ENCODE data around the gene LYSET.
"Not testable (repeated sequence)": the region's sequence is repeated elsewhere in the genome, so short reads cannot be mapped to it uniquely, and the experiment has no call there.

The LYSET gene, protein sequence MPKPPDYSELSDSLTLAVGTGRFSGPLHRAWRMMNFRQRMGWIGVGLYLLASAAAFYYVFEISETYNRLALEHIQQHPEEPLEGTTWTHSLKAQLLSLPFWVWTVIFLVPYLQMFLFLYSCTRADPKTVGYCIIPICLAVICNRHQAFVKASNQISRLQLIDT

DNA sequence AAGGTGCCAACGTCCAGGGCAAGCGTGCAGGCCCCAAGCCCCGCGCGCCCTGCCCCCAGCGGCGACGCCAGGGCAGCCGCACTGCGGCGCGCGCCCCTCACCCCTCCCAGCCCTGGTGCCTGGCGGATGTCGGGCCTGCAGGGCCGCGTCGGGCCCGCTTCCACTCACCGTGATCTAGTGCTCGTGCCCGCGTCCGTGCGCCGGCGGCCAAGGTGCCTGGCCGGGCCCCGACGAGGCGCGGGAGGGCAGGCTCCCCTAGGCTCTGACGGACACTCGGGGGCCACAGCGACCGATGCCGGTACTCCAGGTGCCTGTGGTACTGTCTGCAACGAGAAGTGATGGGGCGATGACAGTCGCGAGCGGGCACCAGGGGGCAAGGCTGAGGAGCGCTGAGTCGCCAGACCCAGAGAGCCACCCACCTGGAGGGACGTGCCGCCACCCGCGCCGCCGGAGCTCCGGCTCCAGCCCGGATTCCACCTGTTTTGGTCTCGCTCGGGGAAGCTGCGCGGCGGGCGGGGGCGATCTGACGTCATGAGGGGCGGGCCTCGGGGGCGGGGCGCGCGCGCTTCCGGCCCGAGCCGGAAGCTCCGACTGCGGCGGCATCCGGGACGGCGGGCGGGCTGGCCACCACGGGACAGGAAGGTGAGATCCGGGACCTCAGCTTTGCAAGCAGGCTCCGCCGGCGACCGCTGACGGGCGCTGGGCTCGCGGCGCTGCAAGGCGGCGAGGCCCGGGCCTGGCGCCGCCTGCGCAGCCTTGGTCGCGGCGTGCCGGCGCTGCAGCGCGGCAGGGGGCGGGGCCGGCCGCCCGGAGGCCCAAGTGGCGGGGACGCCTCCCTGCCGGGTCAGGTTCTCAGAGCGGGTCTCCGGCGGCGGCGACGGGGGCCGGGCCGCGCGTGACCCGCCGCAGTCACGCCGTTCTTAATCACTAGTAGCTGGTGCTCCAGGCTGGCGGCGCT is at the start of gene LYSET, which contains the start of gene MOAP1:
Gene LYSET (plus strand): TSS at position 927 of the 958 bp plus-strand sequence. CDS start 89 bp downstream, outside the sequence.
Gene MOAP1 (minus strand): TSS at position 507 of the 958 bp plus-strand sequence. CDS start 655 bp downstream, outside the sequence.
- peak; percentile 77 for DNase-seq (ENCODE audit: low read depth)

- DNase-seq (ENCODE audit: low read depth), result no peak
Observed at GRCh38 chr14:93135399-93135798, 49.7 kb upstream of the LYSET start.

DNA sequence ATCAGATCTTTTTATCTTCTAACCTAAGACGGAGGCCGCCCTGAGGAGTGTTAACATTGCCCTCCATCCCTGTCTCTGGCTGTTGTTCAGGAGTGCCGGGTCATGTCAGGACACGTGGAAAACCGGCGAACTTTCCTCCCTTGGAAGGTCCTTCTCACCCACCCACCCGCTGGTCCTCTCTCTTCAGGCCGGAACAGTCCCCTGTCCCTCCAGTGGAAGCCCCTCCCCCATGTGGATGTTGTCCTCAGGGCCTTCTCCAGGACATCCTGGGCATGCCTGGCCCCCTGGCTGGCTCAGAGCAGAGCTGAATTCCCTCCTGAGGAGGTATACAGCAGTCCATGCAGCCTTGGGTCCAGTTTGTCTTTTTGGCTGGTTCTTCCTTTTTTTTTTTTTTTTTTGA is 49.1 kb upstream of the LYSET start:
- DNase-seq (ENCODE audit: low read depth), result no peak

GRCh38 chr14:93136508-93136907 is 48.6 kb upstream of the LYSET start:
- not testable (repeated sequence) for DNase-seq (ENCODE audit: low read depth)

DNA sequence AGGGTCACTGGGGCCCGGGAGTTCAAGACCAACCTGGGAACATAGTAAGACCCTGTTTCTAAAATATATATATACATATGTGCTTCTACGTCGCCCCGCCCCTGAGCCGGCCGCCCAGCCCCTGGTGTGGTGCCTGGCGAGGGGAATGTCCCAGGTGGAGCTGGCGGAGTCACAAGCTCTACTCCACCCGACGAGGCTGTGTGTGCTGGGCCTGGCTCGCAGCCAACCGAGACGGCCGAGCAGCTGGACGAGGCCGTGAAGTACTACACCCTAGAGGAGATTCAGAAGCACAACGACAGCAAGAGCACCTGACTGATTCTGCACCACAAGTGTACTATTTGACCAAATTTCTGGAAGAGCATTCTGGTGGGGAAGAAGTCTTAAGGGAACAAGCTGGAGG is 47.3 kb upstream of the LYSET start:
- DNase-seq (ENCODE audit: low read depth), result no peak

GRCh38 chr14:93142854-93143652 is 42.1 kb upstream of the LYSET start:
- no peak for DNase-seq (ENCODE audit: low read depth)

DNA sequence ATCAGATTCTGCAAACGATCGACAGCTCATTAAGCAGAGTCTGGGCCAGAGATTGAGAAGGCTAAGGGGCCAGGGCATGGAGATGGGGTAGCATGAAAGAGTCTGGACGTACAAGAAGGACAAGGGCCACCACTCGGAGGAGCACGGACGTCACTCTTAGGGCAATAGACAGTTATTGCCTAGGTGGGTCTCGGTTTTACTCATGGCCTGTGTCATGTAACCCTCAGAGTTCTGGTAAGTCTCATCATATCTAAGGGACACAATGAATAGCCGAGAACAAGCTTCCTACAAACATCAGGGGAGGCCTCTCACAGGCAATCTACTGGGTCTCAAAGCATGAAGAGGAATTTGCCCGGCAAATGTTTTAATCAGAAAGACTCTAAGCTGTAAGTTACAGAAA is 39.0 kb upstream of the LYSET start:
- DNase-seq (ENCODE audit: low read depth), result no peak

DNA sequence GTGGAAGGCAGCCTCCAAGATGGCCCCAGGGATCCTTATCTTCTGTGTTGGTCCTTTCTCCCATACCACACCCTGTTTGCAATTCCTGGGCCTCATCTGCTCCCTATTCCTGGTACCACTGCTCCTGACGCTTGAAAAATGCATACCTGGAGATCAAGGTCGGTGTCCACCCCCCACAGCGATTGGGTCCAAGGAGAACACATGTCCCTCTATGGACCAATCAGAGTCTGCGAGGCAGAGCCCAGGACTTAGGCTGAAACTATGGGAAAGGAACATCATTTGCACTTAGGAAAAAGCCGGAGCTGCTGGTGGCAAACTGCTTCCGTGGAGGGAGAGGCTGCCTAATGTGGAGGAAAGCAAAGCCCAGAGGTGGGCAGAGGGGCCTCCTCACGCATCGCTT is 36.1 kb upstream of the LYSET start:
- no peak for DNase-seq (ENCODE audit: low read depth)

GRCh38 chr14:93150227-93151208 is 34.6 kb upstream of the LYSET start:
- DNase-seq (ENCODE audit: low read depth), result no peak

DNA sequence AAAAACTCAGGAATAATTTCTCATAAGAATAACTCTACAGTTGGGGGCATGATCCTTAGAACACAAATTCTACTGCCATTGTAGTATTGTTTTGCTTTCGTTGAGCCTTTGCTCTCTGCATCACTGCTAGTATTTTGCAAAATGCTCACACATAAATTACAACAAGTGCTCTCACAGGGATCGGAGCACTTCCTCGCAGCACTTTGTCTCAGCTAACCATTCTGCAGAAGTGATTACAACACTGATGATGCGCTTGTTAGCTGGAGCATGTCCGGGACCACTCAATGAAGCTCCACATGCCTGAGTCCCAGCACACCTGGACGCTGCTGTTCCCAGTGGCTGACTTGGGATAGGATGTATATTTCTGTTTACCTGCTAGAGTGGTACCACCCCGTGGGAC is 32.0 kb upstream of the LYSET start:
- no peak for DNase-seq (ENCODE audit: low read depth)

GRCh38 chr14:93155667-93156066 is 29.4 kb upstream of the LYSET start:
- no peak for DNase-seq (ENCODE audit: low read depth)

DNA sequence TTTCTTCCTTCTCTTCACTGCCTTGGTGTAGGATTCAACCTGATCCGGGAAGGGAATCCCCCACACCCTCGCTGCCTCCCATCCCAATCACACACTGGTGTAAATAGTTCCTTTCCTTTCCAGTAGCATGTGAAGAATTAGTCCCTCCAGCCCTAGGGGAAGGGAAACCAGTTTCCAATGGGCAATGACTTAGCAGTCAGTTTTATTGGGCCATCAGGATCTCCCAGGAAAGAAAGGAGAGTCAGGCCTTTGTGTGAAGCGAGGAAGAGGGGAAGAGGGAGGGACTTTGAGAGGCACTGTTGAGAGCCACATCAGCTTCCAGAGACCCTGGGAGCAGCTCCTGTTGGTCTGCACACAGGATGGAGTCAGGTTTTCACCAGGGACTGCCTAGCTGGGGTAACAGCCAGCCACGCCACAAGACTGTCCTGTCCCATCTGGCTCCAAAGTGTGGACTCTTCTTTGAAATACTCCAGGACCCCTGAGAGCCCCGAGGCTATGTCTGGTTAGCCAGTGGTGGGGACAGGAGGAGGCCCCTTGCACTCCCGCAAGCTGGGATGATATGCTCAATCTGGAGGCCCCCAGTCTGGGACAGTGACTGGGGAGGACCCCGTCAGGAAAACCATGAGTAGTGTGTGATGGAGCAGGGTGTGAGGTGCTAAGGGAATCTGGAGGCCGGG is 28.3 kb upstream of the LYSET start:
- no peak for DNase-seq (ENCODE audit: low read depth)

DNA sequence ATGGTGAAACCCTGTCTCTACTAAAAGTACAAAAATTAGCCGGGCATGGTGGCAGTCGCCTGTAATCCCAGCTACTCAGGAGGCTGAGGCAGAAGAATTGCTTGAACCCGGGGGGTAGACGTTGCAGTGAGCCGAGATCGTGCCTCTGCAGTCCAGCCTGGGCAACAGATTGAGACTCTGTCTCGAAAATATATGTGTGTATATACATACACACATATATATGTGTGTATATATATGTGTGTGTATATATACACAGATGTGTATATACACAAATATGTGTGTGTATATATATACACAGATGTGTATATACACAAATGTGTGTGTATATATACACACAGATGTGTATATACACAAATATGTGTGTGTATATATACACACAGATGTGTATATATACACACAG is 26.8 kb upstream of the LYSET start:
- not testable (repeated sequence) for DNase-seq (ENCODE audit: low read depth)

DNA sequence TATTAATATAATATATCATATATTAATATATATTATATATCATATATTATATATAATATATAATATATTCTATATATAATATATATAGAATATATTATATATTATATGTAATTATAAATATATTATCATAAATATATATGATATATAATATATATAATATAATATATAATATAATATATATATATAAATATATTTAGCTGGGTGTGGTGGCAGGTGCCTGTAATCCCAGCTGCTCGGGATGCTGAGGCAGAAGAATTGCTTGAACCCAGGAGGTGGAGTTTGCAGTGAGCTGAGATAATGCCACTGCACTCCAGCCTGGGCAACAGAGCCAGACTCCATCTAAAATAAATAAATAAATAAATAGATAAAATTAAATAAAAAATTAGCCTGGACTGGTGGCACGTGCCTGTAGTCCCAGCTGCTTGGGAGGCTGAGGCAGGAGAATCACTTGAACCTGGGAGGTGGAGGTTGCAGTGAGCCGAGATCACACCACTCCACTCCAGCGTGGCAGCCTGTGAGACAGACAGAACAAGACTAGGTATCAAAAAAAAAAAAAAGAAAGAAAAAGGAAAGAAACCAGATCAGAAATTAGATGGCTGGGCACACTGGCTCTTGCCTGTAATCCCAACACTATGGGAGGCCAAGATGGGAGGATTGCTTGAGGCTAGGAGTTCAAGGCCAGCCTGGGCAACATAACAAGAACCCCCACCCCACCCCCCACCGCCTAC is 25.3 kb upstream of the LYSET start:
- DNase-seq (ENCODE audit: low read depth), result not testable (repeated sequence)

DNA sequence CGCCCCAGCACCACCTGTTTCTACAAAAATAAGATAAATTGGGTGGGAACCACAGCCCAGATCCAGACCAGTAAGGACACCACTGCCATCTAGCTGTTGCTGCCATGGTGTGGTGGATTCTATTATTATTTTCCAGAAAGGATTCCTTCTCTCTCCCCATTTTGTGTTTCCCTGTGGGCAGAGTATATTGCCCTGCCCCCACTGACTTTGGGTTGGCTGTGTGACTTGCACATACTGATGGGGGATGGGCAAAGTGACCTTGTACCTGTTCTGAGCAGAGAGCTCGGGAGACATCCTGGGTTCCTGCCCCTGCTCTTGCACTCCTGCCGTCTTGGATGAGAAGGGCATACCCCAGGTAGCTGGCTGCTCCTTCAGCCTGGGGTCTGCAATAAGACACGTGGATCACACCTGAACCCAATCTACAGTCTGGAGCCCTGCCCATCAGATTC is 24.7 kb upstream of the LYSET start:
- DNase-seq (ENCODE audit: low read depth), result no peak

GRCh38 chr14:93161411-93161940 is 23.6 kb upstream of the LYSET start:
- DNase-seq (ENCODE audit: low read depth), result no peak

- DNase-seq (ENCODE audit: low read depth), result no peak
Observed at GRCh38 chr14:93163564-93163963, 21.6 kb upstream of the LYSET start.

DNA sequence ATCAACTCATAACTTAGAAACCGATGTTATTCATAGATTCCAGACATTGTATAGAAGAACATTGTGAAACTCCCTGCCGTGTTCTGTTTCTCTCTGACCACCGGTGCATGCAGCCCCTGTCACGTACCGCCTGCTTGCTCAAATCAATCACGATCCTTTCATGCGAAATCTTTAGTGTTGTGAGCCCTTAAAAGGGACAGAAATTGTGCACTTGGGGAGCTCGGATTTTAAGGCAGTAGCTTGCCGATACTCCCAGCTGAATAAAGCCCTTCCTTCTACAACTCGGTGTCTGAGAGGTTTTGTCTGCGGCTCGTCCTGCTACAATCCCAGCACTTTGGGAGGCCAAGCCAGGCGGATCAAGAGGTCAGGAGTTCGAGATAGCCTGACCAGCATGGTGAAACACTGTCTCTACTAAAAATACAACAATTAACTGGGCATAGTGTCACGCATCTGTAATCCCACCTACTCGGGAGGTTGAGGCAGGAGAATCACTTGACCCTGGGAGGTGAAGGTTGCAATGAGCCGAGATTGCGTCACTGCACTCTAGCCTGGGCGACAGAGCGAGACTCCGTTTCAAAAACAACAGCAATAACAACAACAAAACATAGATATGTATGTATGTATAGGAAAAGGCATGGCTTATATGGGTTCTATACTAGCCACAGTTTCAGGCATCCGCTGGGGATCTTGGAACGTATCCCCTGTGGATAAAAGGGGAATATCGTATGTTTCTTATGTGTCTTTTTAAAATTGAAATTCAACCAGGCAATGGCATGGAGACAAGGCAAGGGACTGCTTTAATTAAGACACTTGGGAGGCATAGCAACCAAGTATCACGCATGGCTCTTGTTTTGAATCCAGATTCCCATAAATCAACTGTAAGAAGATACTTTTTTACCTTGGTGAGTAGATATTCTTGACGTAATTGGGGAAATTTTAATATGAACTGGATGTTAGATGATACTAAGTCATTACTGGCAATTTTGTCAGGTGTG is 19.5 kb upstream of the LYSET start:
- not testable (repeated sequence) for DNase-seq (ENCODE audit: low read depth)

All from stimulated activated CD8-positive, alpha-beta memory T cell treated with anti-CD3 and anti-CD28 coated beads, Interleukin-15, amount 100 ng/mL, for 24 hours (primary cell).